K562 (cell line): ENCODE measurements around the gene EDEM2. TPM values are rescaled to one million over a fixed set of nuclear protein-coding genes. Genes with fewer than 3 reads are reported as not detected.
A peak's percentile ranks its signal among the peaks of the same experiment; 100 is the strongest.

Experiments
- BRCA1 ChIP-seq, 2 experiments: fragments of 450-650 bp in 1 of 2; sonication (generic) in 1 of 2; formaldehyde crosslinking in 1 of 2; IDR thresholded peaks; 2 replicates each; pipeline versions ENCODE4 v1.5.0 to v1.6.1; 2017 to 2020; ENCODE audit warnings: mild to moderate bottlenecking in 1 of 2, missing genetic modification reagents in 1 of 2
- CXXC5 ChIP-seq: fragments of 250-450 bp; sonication (Bioruptor Pico); IDR thresholded peaks from 2 replicates; pipeline ENCODE4 v1.8.0; 2022; ENCODE audit warnings: inconsistent platforms, mild to moderate bottlenecking, moderate library complexity
- ETV6 ChIP-seq, 3 experiments: fragments of 150-350 bp in 1 of 3; sonication (generic) in 1 of 3; formaldehyde crosslinking in 1 of 3; IDR thresholded peaks; 2 replicates each; pipeline versions ENCODE4 v1.6.1 to v1.8.0; 2014 to 2022; ENCODE audit warnings: borderline replicate concordance in 2 of 3, low read depth in 2 of 3, antibody characterized with exemption in 1 of 3, low read length in 1 of 3, mild to moderate bottlenecking in 1 of 3, missing genetic modification reagents in 1 of 3
- HSF4 ChIP-seq: fragments of 250-450 bp; sonication (Bioruptor Pico); IDR thresholded peaks from 2 replicates; pipeline ENCODE4 v2.1.2; 2022; ENCODE audit warnings: mild to moderate bottlenecking, moderate library complexity, borderline replicate concordance
- KDM1A ChIP-seq, 2 experiments: fragments of 450-650 bp; IDR thresholded peaks; 2 replicates each; pipeline ENCODE4 v1.6.1; 2016; ENCODE audit warnings: mild to moderate bottlenecking in 2 of 2
- MAZ ChIP-seq, 2 experiments: fragments of 450-650 bp in 1 of 2; sonication (generic) in 1 of 2; formaldehyde crosslinking; IDR thresholded peaks in 1 of 2; conservative IDR thresholded peaks in 1 of 2; 2 replicates each; pipeline versions ENCODE4 v1.4.0 to v1.5.0; 2020; ENCODE audit warnings: mild to moderate bottlenecking in 1 of 2, missing genetic modification reagents in 1 of 2
- NFIC ChIP-seq: fragments of 450-650 bp; IDR thresholded peaks from 2 replicates; pipeline ENCODE4 v1.6.1; 2017; ENCODE audit warnings: mild to moderate bottlenecking, inconsistent platforms
- SIX5 ChIP-seq, 2 experiments: IDR thresholded peaks; 2 replicates each; pipeline ENCODE4 v1.6.1; 2011; ENCODE audit warnings: low read length in 2 of 2, borderline replicate concordance in 1 of 2, low read depth in 1 of 2, mild to moderate bottlenecking in 1 of 2, moderate library complexity in 1 of 2; ENCODE audit not compliant: insufficient read depth in 1 of 2
- SRF ChIP-seq, 2 experiments: fragments of 250-450, 450-650 bp in 1 of 2; sonication (Bioruptor Pico) in 1 of 2; sonication (generic) in 1 of 2; formaldehyde crosslinking; IDR thresholded peaks; 2 replicates each; pipeline versions ENCODE4 v1.5.0 to v1.5.1; 2020 to 2022; ENCODE audit warnings: mild to moderate bottlenecking in 1 of 2, missing genetic modification reagents in 1 of 2
- SRSF3 ChIP-seq: fragments of 200-400 bp; formaldehyde crosslinking; IDR thresholded peaks from 2 replicates; pipeline ENCODE4 v1.6.1; 2016; ENCODE audit warnings: mild to moderate bottlenecking, low read length, moderate library complexity; ENCODE audit not compliant: insufficient read depth
- STAT5B ChIP-seq: fragments of 250-450 bp; sonication (Bioruptor Pico); IDR thresholded peaks from 2 replicates; pipeline ENCODE4 v1.8.0; 2021; ENCODE audit warnings: mild to moderate bottlenecking, inconsistent platforms
- TCF3 ChIP-seq: sonication (generic); formaldehyde crosslinking; IDR thresholded peaks from 2 replicates; pipeline ENCODE4 v1.4.0; 2020; ENCODE audit warnings: mild to moderate bottlenecking, missing genetic modification reagents
- ZBED1 ChIP-seq: IDR thresholded peaks from 2 replicates; pipeline ENCODE4 v1.6.1; 2014
- ZC3H8 ChIP-seq: fragments of 450-650 bp; IDR thresholded peaks from 2 replicates; pipeline ENCODE4 v1.6.1; 2017
- ZNF785 ChIP-seq: fragments of 250-450 bp; sonication (Bioruptor Pico); IDR thresholded peaks from 2 replicates; pipeline ENCODE4 v1.4.0; 2020; ENCODE audit warnings: mild to moderate bottlenecking
- polyA plus RNA-seq, 8 experiments: library from polyadenylated mRNA; depleted of rRNA in 4 of 8; stranded (reverse) in 5 of 8; unstranded in 3 of 8; fragments of >200 nt; fragmentation: Nextera tagmentation in 2 of 8; fragmentation: Illumina TruSeq in 1 of 8; extraction: Ambion mirVana in 2 of 8; extraction: Trizol in 1 of 8; gene quantifications; 2 replicates each; pipeline versions ENCODE4 v1.2.1 to v1.2.3, GENCODE V29; 2011 to 2014; ENCODE audit warnings: inconsistent platforms in 1 of 8, missing spikeins in 1 of 8
- total RNA-seq, 7 experiments: library from RNA; depleted of rRNA in 6 of 7; stranded (reverse); fragments of >200 nt in 6 of 7; fragmentation: Illumina TruSeq in 2 of 7; extraction: Trizol in 2 of 7; gene quantifications; 2 replicates each; pipeline versions ENCODE4 v1.2.1 to v1.2.3, GENCODE V29; 2011 to 2021; ENCODE audit warnings: low replicate concordance in 1 of 7
- TF ChIP-seq, protein P1 (sequence below): sonication (generic); formaldehyde crosslinking; IDR thresholded peaks from 2 replicates; pipeline ENCODE4 v1.8.1; 2023; ENCODE audit warnings: mild to moderate bottlenecking, missing genetic modification reagents
- TF ChIP-seq, protein P2 (sequence below): fragments of 250-450 bp; sonication (Bioruptor Pico); IDR thresholded peaks from 2 replicates; pipeline ENCODE4 v1.8.0; 2021; ENCODE audit warnings: mild to moderate bottlenecking, moderate library complexity
- TF ChIP-seq, protein P3 (sequence below): fragments of 450-650 bp; formaldehyde crosslinking; conservative IDR thresholded peaks from 2 replicates; pipeline ENCODE4 v1.4.0; 2022; ENCODE audit warnings: mild to moderate bottlenecking, missing genetic modification characterization
- TF ChIP-seq, protein P4 (sequence below): fragments of 450-650 bp; IDR thresholded peaks from 2 replicates; pipeline ENCODE4 v1.6.1; 2018; ENCODE audit not compliant: partially characterized antibody

The EDEM2 gene
- total and polyA plus RNA-seq, 9 of the 15 experiments (the other 6 are each of a cell fraction or from before 2014, with no cell fraction given): 6.9 to 11.0 (median 9.7) TPM

DNA sequence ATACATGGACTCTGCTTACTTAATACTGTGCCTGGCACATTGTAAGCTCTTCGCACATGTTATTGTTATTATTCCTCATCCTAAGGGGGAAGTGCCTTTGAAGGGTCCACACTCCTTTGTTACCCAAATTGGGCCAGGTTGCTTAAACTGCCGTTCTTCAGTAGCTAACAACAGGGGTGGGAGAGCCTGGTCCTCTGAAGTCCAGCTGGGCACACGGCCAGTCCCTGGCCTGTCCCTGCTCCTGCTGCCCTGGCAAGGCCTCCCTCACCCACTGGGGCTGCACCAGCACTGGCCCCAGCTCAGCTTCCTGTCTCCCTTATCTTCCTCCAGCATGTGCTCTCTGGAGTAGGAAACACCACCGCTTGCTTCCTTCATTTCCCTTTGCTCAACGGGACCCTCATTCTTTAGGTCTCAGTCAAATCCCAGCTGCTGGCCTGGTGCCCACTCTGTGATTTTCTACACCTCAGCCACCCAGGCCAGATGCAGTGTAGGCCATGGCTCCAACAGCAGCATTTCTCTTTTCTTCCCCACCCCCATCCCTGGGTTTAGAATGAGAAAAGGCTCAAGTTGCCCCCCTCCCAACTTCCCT lies 19.2 kb upstream of the EDEM2 start (continued):
- no peak for TF ChIP-seq SRSF3
- TF ChIP-seq, protein P1, sequence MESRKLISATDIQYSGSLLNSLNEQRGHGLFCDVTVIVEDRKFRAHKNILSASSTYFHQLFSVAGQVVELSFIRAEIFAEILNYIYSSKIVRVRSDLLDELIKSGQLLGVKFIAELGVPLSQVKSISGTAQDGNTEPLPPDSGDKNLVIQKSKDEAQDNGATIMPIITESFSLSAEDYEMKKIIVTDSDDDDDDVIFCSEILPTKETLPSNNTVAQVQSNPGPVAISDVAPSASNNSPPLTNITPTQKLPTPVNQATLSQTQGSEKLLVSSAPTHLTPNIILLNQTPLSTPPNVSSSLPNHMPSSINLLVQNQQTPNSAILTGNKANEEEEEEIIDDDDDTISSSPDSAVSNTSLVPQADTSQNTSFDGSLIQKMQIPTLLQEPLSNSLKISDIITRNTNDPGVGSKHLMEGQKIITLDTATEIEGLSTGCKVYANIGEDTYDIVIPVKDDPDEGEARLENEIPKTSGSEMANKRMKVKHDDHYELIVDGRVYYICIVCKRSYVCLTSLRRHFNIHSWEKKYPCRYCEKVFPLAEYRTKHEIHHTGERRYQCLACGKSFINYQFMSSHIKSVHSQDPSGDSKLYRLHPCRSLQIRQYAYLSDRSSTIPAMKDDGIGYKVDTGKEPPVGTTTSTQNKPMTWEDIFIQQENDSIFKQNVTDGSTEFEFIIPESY (CRISPR knock-in tag): no peak
- TF ChIP-seq, protein P2, sequence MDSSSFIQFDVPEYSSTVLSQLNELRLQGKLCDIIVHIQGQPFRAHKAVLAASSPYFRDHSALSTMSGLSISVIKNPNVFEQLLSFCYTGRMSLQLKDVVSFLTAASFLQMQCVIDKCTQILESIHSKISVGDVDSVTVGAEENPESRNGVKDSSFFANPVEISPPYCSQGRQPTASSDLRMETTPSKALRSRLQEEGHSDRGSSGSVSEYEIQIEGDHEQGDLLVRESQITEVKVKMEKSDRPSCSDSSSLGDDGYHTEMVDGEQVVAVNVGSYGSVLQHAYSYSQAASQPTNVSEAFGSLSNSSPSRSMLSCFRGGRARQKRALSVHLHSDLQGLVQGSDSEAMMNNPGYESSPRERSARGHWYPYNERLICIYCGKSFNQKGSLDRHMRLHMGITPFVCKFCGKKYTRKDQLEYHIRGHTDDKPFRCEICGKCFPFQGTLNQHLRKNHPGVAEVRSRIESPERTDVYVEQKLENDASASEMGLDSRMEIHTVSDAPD: no peak
- 0 out of 4 replicates have a peak, but pooled peaks of 1 of the 2 experiments have one; percentile 15 for TF ChIP-seq MAZ (CRISPR knock-in tag; conservative IDR thresholded peaks at IDR 0.05 in 1 of 2, IDR thresholded peaks at IDR 0.05 in 1 of 2)
- TF ChIP-seq HSF4: no peak
- TF ChIP-seq NFIC: peak; percentile 91
- TF ChIP-seq BRCA1 (IDR thresholded peaks at IDR 0.05): no peak
- TF ChIP-seq BRCA1 (CRISPR knock-in tag; IDR thresholded peaks at IDR 0.05): no peak
- TF ChIP-seq, protein P3, sequence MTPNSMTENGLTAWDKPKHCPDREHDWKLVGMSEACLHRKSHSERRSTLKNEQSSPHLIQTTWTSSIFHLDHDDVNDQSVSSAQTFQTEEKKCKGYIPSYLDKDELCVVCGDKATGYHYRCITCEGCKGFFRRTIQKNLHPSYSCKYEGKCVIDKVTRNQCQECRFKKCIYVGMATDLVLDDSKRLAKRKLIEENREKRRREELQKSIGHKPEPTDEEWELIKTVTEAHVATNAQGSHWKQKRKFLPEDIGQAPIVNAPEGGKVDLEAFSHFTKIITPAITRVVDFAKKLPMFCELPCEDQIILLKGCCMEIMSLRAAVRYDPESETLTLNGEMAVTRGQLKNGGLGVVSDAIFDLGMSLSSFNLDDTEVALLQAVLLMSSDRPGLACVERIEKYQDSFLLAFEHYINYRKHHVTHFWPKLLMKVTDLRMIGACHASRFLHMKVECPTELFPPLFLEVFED: no peak
- TF ChIP-seq ZC3H8: no peak
- TF ChIP-seq TCF3 (CRISPR knock-in tag): peak; percentile 78
- no peak for TF ChIP-seq SRF (CRISPR knock-in tag; IDR thresholded peaks at IDR 0.05)
- no peak for TF ChIP-seq STAT5B (CRISPR knock-in tag)
- no peak for TF ChIP-seq ZNF785 (CRISPR knock-in tag)
- TF ChIP-seq ZBED1: no peak
- no peak for TF ChIP-seq SIX5 (IDR thresholded peaks at IDR 0.05; ENCODE audit: borderline replicate concordance in 1 of 2, insufficient read depth in 1 of 2, low read depth in 1 of 2, low read length in 2 of 2)
- TF ChIP-seq, protein P4, sequence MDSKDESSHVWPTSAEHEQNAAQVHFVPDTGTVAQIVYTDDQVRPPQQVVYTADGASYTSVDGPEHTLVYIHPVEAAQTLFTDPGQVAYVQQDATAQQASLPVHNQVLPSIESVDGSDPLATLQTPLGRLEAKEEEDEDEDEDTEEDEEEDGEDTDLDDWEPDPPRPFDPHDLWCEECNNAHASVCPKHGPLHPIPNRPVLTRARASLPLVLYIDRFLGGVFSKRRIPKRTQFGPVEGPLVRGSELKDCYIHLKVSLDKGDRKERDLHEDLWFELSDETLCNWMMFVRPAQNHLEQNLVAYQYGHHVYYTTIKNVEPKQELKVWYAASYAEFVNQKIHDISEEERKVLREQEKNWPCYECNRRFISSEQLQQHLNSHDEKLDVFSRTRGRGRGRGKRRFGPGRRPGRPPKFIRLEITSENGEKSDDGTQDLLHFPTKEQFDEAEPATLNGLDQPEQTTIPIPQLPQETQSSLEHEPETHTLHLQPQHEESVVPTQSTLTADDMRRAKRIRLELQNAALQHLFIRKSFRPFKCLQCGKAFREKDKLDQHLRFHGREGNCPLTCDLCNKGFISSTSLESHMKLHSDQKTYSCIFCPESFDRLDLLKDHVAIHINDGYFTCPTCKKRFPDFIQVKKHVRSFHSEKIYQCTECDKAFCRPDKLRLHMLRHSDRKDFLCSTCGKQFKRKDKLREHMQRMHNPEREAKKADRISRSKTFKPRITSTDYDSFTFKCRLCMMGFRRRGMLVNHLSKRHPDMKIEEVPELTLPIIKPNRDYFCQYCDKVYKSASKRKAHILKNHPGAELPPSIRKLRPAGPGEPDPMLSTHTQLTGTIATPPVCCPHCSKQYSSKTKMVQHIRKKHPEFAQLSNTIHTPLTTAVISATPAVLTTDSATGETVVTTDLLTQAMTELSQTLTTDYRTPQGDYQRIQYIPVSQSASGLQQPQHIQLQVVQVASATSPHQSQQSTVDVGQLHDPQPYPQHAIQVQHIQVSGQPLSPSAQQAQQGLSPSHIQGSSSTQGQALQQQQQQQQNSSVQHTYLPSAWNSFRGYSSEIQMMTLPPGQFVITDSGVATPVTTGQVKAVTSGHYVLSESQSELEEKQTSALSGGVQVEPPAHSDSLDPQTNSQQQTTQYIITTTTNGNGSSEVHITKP: no peak
- TF ChIP-seq CXXC5: 0 out of 2 replicates have a peak, but pooled peaks have one; percentile 14
- TF ChIP-seq ETV6 (IDR thresholded peaks at IDR 0.05; ENCODE audit: borderline replicate concordance in 1 of 2, low read depth in 2 of 2, low read length in 1 of 2): peak; percentile 40 to 67; a peak in 2 of 4 replicates
- no peak for TF ChIP-seq ETV6 (CRISPR knock-in tag; IDR thresholded peaks at IDR 0.05; ENCODE audit: borderline replicate concordance)
- TF ChIP-seq KDM1A (IDR thresholded peaks at IDR 0.05): peak; percentile 93 to 94
